Peyer's patch (tissue), 4 donors: ENCODE results near the gene TCAP. TPM values are rescaled to one million over a fixed set of nuclear protein-coding genes. Genes with fewer than 3 reads are reported as not detected.

ENCODE experiments used
- DNase-seq, 3 donors: peaks; one replicate each; pipeline ENCODE4 v3.0.0-alpha.2; 2017 to 2019
- H3K27ac ChIP-seq, 4 donors: fragments of 200-600 bp; sonication (generic); one replicate each; pipeline ENCODE4 v1.5.1; 2016 to 2019
- H3K27me3 ChIP-seq, 2 donors: fragments of 200-600 bp; sonication (generic); one replicate each; pipeline ENCODE4 v1.5.1; 2019
- H3K36me3 ChIP-seq, 3 donors: fragments of 200-600 bp; sonication (generic); one replicate each; pipeline ENCODE4 v1.5.1; 2016 to 2019
- H3K4me1 ChIP-seq, 4 donors: fragments of 200-600 bp; sonication (generic); one replicate each; pipeline ENCODE4 v1.5.1; 2016 to 2019
- H3K4me3 ChIP-seq, 4 donors: fragments of 200-600 bp; sonication (generic); 1 replicate in 3 of 4; 2 replicates in 1 of 4; pipeline ENCODE4 v1.5.1; 2016 to 2019; ENCODE audit warnings: mild to moderate bottlenecking in 1 of 4
- H3K9me3 ChIP-seq, 4 donors: fragments of 200-600 bp; sonication (generic); one replicate each; pipeline ENCODE4 v1.5.1; 2016 to 2019; ENCODE audit warnings: mild to moderate bottlenecking in 1 of 4
- POLR2A ChIP-seq, 2 donors: fragments of 450-650 bp; IDR thresholded peaks; one replicate each; pipeline ENCODE4 v1.5.1; 2017; ENCODE audit warnings: antibody characterized with exemption in 2 of 2, mild to moderate bottlenecking in 2 of 2, moderate library complexity in 2 of 2
- total RNA-seq, 4 donors: library from RNA; depleted of rRNA; stranded (reverse); fragments of >200 nt; gene quantifications; one replicate each; pipeline ENCODE4 v1.1.0, GENCODE V29; 2016
- TF ChIP-seq, protein P1 (sequence below), 6 experiments: fragments of 450-650 bp in 4 of 6; fragments of 200-600 bp in 2 of 6; sonication (generic) in 1 of 6; IDR thresholded peaks; one replicate each; pipeline ENCODE4 v1.5.1; 2017 to 2019; ENCODE audit warnings: antibody characterized with exemption in 6 of 6, mild to moderate bottlenecking in 3 of 6, moderate library complexity in 1 of 6

TCAP gene
- total RNA-seq, 4 donors from 2014 or later = 0.53 to 1.9 (median 1.1) TPM; not detected in 1

GRCh38 chr17:39663688-39664580 lies 1.2 kb upstream of the TCAP start:
- peak overlapping the region in 1 of 4 donors; percentile 2 for H3K4me3 ChIP-seq

GRCh38 chr17:39665642-39666224 lies 584 bp downstream of the TCAP start:
- no peak for TF ChIP-seq POLR2A (IDR thresholded peaks at IDR 0.05)
- TF ChIP-seq, protein P1, sequence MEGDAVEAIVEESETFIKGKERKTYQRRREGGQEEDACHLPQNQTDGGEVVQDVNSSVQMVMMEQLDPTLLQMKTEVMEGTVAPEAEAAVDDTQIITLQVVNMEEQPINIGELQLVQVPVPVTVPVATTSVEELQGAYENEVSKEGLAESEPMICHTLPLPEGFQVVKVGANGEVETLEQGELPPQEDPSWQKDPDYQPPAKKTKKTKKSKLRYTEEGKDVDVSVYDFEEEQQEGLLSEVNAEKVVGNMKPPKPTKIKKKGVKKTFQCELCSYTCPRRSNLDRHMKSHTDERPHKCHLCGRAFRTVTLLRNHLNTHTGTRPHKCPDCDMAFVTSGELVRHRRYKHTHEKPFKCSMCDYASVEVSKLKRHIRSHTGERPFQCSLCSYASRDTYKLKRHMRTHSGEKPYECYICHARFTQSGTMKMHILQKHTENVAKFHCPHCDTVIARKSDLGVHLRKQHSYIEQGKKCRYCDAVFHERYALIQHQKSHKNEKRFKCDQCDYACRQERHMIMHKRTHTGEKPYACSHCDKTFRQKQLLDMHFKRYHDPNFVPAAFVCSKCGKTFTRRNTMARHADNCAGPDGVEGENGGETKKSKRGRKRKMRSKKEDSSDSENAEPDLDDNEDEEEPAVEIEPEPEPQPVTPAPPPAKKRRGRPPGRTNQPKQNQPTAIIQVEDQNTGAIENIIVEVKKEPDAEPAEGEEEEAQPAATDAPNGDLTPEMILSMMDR (IDR thresholded peaks at IDR 0.05) = peak in 2 of 6 experiments; percentile 14 to 21
- H3K27ac ChIP-seq = no peak overlapping the region
- no peaks in the 10 kb centered on the region for H3K9me3 ChIP-seq
- DNase-seq = no peak
- H3K27me3 ChIP-seq = peaks cover 0 to 6% of the 10 kb centered on the region in 2 donors
- peaks cover 11 to 63% (median 15%) of the 10 kb centered on the region in 4 donors for H3K4me1 ChIP-seq
- H3K4me3 ChIP-seq = no peak overlapping the region
- peaks cover 0 to 18% (median 0%) of the 10 kb centered on the region in 3 donors for H3K36me3 ChIP-seq

More at GRCh38 chr17:39663688-39664580, 1.2 kb upstream of the TCAP start:
- no peak for TF ChIP-seq POLR2A (IDR thresholded peaks at IDR 0.05)
- TF ChIP-seq, protein P1 (IDR thresholded peaks at IDR 0.05) = peak in 1 of 6 experiments; percentile 3
- DNase-seq = peak in 2 of 3 donors; percentile 74 to 78
- Histone ChIP-seq H3K27ac (peak overlapping the region in 2 of 4 donors; percentile 15 to 66), H3K9me3 (no peaks in the 10 kb centered on the region), H3K4me1 (peaks cover 11 to 63% (median 15%) of the 10 kb centered on the region in 4 donors), H3K27me3 (peaks cover 0 to 6% of the 10 kb centered on the region in 2 donors), H3K36me3 (peaks cover 0 to 36% (median 0%) of the 10 kb centered on the region in 3 donors)

- no peak overlapping the region for H3K4me3 ChIP-seq
- no peak overlapping the region for H3K27ac ChIP-seq
- H3K9me3 ChIP-seq = no peaks in the 10 kb centered on the region
- TF ChIP-seq, protein P1 (IDR thresholded peaks at IDR 0.05) = no peak
- no peak for TF ChIP-seq POLR2A (IDR thresholded peaks at IDR 0.05)
- no peak for DNase-seq
- peaks cover 11 to 63% (median 15%) of the 10 kb centered on the region in 4 donors for H3K4me1 ChIP-seq
- H3K36me3 ChIP-seq = peaks cover 0 to 13% (median 0%) of the 10 kb centered on the region in 3 donors
- peaks cover 0 to 6% of the 10 kb centered on the region in 2 donors for H3K27me3 ChIP-seq
Observed at GRCh38 chr17:39666231-39666600, 1.1 kb downstream of the TCAP start.

- TF ChIP-seq POLR2A (IDR thresholded peaks at IDR 0.05) = no peak
- TF ChIP-seq, protein P1 (IDR thresholded peaks at IDR 0.05) = no peak
- Histone ChIP-seq H3K4me3 (peak overlapping the region in 1 of 4 donors; percentile 54), H3K9me3 (no peaks in the 10 kb centered on the region), H3K4me1 (peaks cover 11 to 63% (median 15%) of the 10 kb centered on the region in 4 donors), H3K27me3 (peaks cover 0 to 6% of the 10 kb centered on the region in 2 donors), H3K27ac (peak overlapping the region in 1 of 4 donors; percentile 23), H3K36me3 (peaks cover 0 to 8% (median 0%) of the 10 kb centered on the region in 3 donors)
- DNase-seq = no peak
Observed at GRCh38 chr17:39666601-39667261, 1.6 kb downstream of the TCAP start.

DNA sequence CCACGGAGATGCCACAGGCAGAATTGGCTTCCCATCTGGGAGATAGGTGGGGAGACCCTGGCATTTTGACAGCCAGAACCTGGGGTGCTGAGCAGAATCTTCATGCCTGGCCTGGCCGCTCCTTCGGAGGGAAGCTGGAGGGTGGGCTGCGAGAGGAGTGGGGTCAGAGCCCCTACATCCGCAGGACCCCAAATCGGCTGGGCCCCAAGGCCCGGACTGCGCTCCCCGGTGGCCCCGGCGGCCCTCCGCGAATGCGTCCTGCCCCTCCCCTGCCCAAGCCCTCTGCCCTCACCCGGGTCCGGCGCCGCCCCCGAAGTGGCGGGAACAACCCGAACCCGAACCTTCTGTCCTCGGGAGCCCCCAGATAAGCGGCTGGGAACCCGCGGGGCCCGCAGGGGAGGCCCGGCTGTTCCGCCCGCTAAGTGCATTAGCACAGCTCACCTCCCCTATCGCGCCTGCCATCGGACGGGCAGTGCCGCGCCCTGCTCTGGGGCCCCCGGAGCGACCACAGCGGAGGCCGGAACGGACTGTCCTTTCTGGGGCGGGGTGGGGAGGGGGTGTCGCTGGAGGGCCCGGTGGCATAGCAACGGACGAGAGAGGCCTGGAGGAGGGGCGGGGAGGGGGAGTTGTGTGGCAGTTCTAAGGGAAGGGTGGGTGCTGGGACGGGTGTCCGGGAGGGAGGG lies 2.3 kb downstream of the TCAP start:
- Histone ChIP-seq H3K27me3 (peaks cover 0 to 6% of the 10 kb centered on the region in 2 donors), H3K27ac (peak overlapping the region in 1 of 4 donors; percentile 23), H3K36me3 (peaks cover 0 to 7% (median 0%) of the 10 kb centered on the region in 3 donors), H3K9me3 (no peaks in the 10 kb centered on the region), H3K4me1 (peaks cover 11 to 67% (median 15%) of the 10 kb centered on the region in 4 donors), H3K4me3 (peak overlapping the region; percentile 37 to 60 (median 50))
- DNase-seq = peak in 2 of 3 donors; percentile 68 to 70
- TF ChIP-seq, protein P1 (IDR thresholded peaks at IDR 0.05) = no peak
- no peak for TF ChIP-seq POLR2A (IDR thresholded peaks at IDR 0.05)
